ENCODE measurements around the gene SH2D6. TPM values are rescaled to one million over a fixed set of nuclear protein-coding genes. Genes with fewer than 3 reads are reported as not detected.
A peak's percentile ranks its signal among the peaks of the same experiment; 100 is the strongest.

SH2D6 gene
- polyA plus RNA-seq, 3 donors, result not detected

DNA sequence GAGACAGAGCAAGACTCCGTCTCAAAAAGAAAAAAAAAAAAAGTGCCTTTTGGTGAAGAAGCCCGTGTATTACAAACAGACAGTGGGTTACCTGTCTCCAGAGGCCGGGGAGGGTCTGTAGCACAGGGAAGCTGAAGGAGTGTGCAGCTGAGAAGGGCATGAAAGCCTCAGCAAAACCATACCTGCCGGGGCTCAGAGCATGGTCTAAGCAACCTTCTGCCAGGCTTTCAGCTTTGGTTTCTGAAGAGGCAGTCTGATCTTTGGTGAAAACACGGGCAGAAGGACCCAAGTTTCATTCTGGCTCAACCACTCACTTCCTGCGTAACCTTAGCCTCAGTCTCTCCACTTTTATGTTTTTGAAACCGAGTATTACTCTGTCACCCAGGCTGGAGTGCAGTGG is 21.5 kb downstream of the SH2D6 start:
- Histone ChIP-seq H3K4me3 (replicated peaks in 1 of 3; ENCODE audit: low read depth in 2 of 3, low read length in 3 of 3) (no peak overlapping the region), H2AFZ (ENCODE audit: insufficient read depth, low read depth, low read length, poor library complexity, severe bottlenecking) (no peak overlapping the region), H3K27ac (ENCODE audit: low read depth in 1 of 2, low read length in 2 of 2) (no peak overlapping the region), H4K20me1 (ENCODE audit: insufficient read depth, low read length) (no peaks in the 10 kb centered on the region), H3K36me3 (replicated peaks in 1 of 2; ENCODE audit: control insufficient read depth in 1 of 2, insufficient read depth in 2 of 2, low read length in 2 of 2) (no peaks in the 10 kb centered on the region), H3K27me3 (ENCODE audit: control insufficient read depth in 2 of 2, insufficient read depth in 2 of 2, low read length in 2 of 2) (no peaks in the 10 kb centered on the region), H3K79me2 (ENCODE audit: insufficient read depth, low read length) (no peaks in the 10 kb centered on the region), H3K4me2 (replicated peaks; ENCODE audit: extremely low read depth, low read length, poor library complexity, severe bottlenecking) (no peak overlapping the region), H3K9me3 (replicated peaks in 1 of 2; ENCODE audit: control insufficient read depth in 1 of 2, insufficient read depth in 1 of 2, low read length in 2 of 2) (no peaks in the 10 kb centered on the region), H3K4me1 (ENCODE audit: control insufficient read depth in 1 of 2, insufficient read depth in 2 of 2, low read length in 2 of 2) (peaks cover 49 to 53% of the 10 kb centered on the region in 2 donors), H3K9ac (ENCODE audit: insufficient read depth, low read length, poor library complexity, severe bottlenecking) (no peak overlapping the region)
- peak overlapping the region in 3 of 7 donors; percentile 37 to 100 (median 99) for H3K27ac Mint-ChIP-seq
- no peaks in the 10 kb centered on the region for H3K9me3 Mint-ChIP-seq
- H3K4me1 Mint-ChIP-seq, result peaks cover 49% of the 10 kb centered on the region
- no peak overlapping the region for H3K4me3 Mint-ChIP-seq
- intact Hi-C loops (cut with micrococcal nuclease), result loop anchor here (5.0 kb wide), 2 partner anchors 57 to 97 kb away; partner anchors contain the start of gene MAT2A (in 2 of the 2)
- H3K36me3 Mint-ChIP-seq, result no peaks in the 10 kb centered on the region
- DNase-seq, result no peak
- no peak for TF ChIP-seq CTCF (IDR thresholded peaks at IDR 0.05)
- WGBS (ENCODE audit: insufficient coverage), result 90% methylated on average over 7 of the region's 7 CpGs
- peaks cover 0 to 7% (median 5%) of the 10 kb centered on the region in 3 donors for H3K27me3 Mint-ChIP-seq (ENCODE audit: low read depth in 3 of 3)

GRCh38 chr2:85440729-85441128 is 22.2 kb downstream of the SH2D6 start:
- no peaks in the 10 kb centered on the region for H4K20me1 ChIP-seq (ENCODE audit: insufficient read depth, low read length)
- no peaks in the 10 kb centered on the region for H3K36me3 ChIP-seq (replicated peaks in 1 of 2; ENCODE audit: control insufficient read depth in 1 of 2, insufficient read depth in 2 of 2, low read length in 2 of 2)
- no peak overlapping the region for H3K4me2 ChIP-seq (replicated peaks; ENCODE audit: extremely low read depth, low read length, poor library complexity, severe bottlenecking)
- TF ChIP-seq CTCF (IDR thresholded peaks at IDR 0.05), result no peak
- Mint-ChIP-seq H3K9me3 (no peaks in the 10 kb centered on the region), H3K36me3 (no peaks in the 10 kb centered on the region), H3K27ac (peak overlapping the region in 1 of 7 donors; percentile 43), H3K27me3 (ENCODE audit: low read depth in 3 of 3) (peaks cover 0 to 7% (median 5%) of the 10 kb centered on the region in 3 donors), H3K4me3 (no peak overlapping the region), H3K4me1 (peaks cover 44% of the 10 kb centered on the region)
- 100% methylated on average over 1 of the region's 5 CpGs for WGBS (ENCODE audit: insufficient coverage)
- no peaks in the 10 kb centered on the region for H3K9me3 ChIP-seq (replicated peaks in 1 of 2; ENCODE audit: control insufficient read depth in 1 of 2, insufficient read depth in 1 of 2, low read length in 2 of 2)
- H3K4me3 ChIP-seq (replicated peaks in 1 of 3; ENCODE audit: low read depth in 2 of 3, low read length in 3 of 3), result no peak overlapping the region
- no peaks in the 10 kb centered on the region for H3K27me3 ChIP-seq (ENCODE audit: control insufficient read depth in 2 of 2, insufficient read depth in 2 of 2, low read length in 2 of 2)
- no peak for DNase-seq
- H3K27ac ChIP-seq (ENCODE audit: low read depth in 1 of 2, low read length in 2 of 2), result no peak overlapping the region
- H3K79me2 ChIP-seq (ENCODE audit: insufficient read depth, low read length), result no peaks in the 10 kb centered on the region
- H3K9ac ChIP-seq (ENCODE audit: insufficient read depth, low read length, poor library complexity, severe bottlenecking), result no peak overlapping the region
- intact Hi-C loops (cut with micrococcal nuclease), result no loop called here
- peaks cover 41 to 45% of the 10 kb centered on the region in 2 donors for H3K4me1 ChIP-seq (ENCODE audit: control insufficient read depth in 1 of 2, insufficient read depth in 2 of 2, low read length in 2 of 2)
- H2AFZ ChIP-seq (ENCODE audit: insufficient read depth, low read depth, low read length, poor library complexity, severe bottlenecking), result no peak overlapping the region

Data from CD14-positive monocyte (primary cell).